AG04449 (cell line): Measurements from ENCODE around the gene CNTN5.

Experiments
- CTCF ChIA-PET: fragments of 350-600 bp; formaldehyde crosslinking; extraction: SDS; loops from one replicate; lab custom pipeline; 2021; ENCODE audit warnings: antibody characterized with exemption; lab: Yijun Ruan, JAX
- POLR2A ChIA-PET: fragments of 400-600, 350-600 bp; formaldehyde crosslinking; extraction: SDS; loops from one replicate; lab custom pipeline; 2020; ENCODE audit warnings: antibody characterized with exemption, inconsistent platforms; lab: Yijun Ruan, JAX
- DNase-seq: peaks from one replicate; pipeline ENCODE4 v3.0.0-alpha.2; 2010; ENCODE audit warnings: low read depth, low spot score
- H3K4me3 ChIP-seq: 2 replicates; pipeline ENCODE4 v1.5.1; 2011; ENCODE audit warnings: low read depth, mild to moderate bottlenecking, control low read depth, low read length
- TF ChIP-seq, protein P1 (sequence below): IDR thresholded peaks from one replicate; pipeline ENCODE4 v1.5.1; 2011; ENCODE audit warnings: mild to moderate bottlenecking, moderate library complexity, low read length, control low read depth, inconsistent platforms; ENCODE audit not compliant: insufficient read depth; ENCODE audit errors: missing control alignments

Gene CNTN5

DNA sequence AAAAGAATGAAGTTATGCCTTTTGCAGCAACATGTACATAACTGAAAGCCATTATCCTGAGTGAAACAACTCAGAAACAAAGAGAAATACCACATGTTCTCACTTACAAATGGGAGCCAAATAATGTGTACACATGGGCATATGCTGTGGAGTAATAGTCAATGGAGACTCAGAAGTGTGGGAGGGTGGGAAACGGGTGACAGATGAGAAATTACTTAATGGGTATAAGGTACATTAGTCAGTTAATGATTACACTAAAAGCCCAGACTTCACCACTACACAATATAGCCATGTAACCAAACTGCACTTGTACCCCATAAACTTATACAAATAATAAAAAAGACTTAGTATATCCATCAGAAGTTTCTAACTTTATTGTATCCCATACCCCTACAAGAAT lies 992.3 kb downstream of the CNTN5 start:
- TF ChIP-seq, protein P1, sequence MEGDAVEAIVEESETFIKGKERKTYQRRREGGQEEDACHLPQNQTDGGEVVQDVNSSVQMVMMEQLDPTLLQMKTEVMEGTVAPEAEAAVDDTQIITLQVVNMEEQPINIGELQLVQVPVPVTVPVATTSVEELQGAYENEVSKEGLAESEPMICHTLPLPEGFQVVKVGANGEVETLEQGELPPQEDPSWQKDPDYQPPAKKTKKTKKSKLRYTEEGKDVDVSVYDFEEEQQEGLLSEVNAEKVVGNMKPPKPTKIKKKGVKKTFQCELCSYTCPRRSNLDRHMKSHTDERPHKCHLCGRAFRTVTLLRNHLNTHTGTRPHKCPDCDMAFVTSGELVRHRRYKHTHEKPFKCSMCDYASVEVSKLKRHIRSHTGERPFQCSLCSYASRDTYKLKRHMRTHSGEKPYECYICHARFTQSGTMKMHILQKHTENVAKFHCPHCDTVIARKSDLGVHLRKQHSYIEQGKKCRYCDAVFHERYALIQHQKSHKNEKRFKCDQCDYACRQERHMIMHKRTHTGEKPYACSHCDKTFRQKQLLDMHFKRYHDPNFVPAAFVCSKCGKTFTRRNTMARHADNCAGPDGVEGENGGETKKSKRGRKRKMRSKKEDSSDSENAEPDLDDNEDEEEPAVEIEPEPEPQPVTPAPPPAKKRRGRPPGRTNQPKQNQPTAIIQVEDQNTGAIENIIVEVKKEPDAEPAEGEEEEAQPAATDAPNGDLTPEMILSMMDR: no peak
- POLR2A ChIA-PET: no interaction called here
- CTCF ChIA-PET: no interaction called here
- no peak overlapping the region for H3K4me3 ChIP-seq
- no peak for DNase-seq

DNA sequence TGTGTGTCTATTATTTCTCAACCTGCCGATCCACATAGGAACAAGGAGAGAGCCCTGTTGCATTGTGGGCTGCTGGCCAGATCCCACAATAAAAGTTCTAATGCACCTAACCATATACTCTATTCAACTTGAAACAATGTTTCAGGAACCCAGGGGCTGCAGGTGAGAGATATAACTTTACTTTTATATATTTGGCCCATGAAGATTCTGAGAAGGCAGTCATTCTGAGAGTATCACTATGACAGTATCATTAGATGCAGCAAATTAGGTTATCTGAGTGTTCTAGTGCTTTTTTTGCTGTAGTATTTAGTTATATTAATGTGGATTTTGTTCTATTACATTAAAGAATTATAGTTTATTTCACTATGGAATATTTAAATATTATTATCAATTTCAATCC lies 1011.2 kb downstream of the CNTN5 start:
- TF ChIP-seq, protein P1: no peak
- H3K4me3 ChIP-seq: no peak overlapping the region
- ChIA-PET POLR2A (no interaction called here), CTCF (no interaction called here)
- DNase-seq: no peak

DNA sequence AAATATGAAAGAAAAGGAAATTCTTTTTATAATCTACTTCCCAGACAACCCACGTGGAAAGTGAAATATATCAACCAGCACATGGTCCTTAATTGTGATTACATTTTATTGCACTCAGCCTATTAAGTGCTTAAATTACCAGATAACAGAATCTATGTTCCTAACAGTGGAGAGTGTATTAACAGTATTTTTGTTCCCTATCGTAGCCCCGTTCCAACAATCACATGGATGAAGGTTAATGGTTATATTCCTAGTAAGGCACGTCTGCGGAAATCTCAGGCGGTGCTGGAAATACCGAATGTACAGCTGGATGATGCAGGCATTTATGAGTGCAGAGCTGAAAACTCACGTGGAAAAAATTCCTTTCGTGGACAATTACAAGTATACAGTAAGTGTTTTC lies 1040.3 kb downstream of the CNTN5 start:
- POLR2A ChIA-PET: no interaction called here
- no peak overlapping the region for H3K4me3 ChIP-seq
- DNase-seq: no peak
- TF ChIP-seq, protein P1: no peak
- CTCF ChIA-PET: no interaction called here

DNA sequence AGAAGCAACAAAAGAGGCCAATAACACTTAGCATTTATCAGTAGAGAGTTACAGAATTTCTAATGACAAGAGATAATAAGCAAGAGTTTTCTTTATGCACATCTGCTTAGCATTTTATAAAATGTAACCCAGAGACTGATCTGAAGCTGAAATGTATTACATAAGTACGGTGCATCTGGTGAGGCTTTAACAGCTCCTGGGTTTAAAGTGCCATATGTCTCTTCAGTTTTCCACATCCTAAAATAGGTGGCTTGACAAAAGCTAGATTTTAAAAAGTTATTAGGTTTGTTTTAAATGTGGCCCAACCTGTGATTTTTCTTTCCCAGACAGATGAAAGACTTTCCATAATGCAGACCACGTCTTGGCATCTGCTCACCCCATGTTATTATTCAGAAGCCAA lies 1045.7 kb downstream of the CNTN5 start:
- no peak for DNase-seq
- TF ChIP-seq, protein P1: no peak
- no peak overlapping the region for H3K4me3 ChIP-seq
- POLR2A ChIA-PET: no interaction called here
- CTCF ChIA-PET: no interaction called here

DNA sequence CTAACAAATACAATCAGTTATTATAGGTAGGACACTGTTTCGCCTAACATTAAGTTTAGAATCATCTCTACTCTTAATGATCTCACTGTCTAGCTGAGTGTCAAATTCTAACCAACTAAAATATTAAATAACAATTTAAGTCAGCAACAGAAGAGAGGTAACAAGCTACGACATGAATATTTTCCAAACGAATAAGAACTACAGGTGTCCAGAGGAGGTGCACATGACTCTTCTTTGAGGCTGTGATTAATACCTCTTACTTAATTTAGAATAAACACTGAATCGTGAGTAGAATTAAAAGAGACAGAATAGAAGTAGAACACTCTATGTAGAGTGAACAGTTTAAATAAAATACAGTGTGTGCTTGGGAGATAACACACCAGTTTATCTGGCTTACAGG lies 1047.4 kb downstream of the CNTN5 start:
- POLR2A ChIA-PET: no interaction called here
- DNase-seq: no peak
- CTCF ChIA-PET: no interaction called here
- no peak overlapping the region for H3K4me3 ChIP-seq
- TF ChIP-seq, protein P1: no peak

DNA sequence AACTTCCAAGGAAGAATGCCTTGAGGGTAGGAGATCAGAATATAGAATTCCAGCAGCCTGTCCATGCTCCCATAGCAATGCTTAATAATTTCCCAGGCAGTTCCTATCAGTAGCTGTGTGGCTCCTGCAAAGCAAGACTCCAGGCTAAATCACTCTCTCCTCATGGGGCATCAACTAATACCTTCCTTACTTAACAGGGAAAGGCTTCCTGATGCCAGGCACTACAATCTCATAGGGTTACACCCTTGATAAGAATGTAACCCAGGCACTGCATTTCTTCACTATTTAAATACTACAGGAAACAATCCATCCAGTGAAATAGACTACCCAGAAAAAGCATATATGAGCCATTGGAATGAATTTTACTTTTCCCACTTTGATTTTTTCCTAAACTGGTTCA lies 1051.4 kb downstream of the CNTN5 start:
- TF ChIP-seq, protein P1: no peak
- DNase-seq: no peak
- no peak overlapping the region for H3K4me3 ChIP-seq
- POLR2A ChIA-PET: no interaction called here
- CTCF ChIA-PET: no interaction called here
